GM19193 (cell line): ENCODE measurements around the gene IKBIP.

ENCODE experiments used
- POLR2A ChIP-seq: IDR thresholded peaks from 4 replicates; pipeline ENCODE4 v1.6.1; 2011; ENCODE audit not compliant: insufficient read depth, insufficient read length; ENCODE audit errors: extremely low read depth

Gene IKBIP

GRCh38 chr12:98645572-98646067, 1.0 kb upstream of the IKBIP start:
- no peak for TF ChIP-seq POLR2A

- TF ChIP-seq POLR2A = peak; percentile 41
Measured at GRCh38 chr12:98644433-98644711, 216 bp downstream of the IKBIP start.

GRCh38 chr12:98639491-98639890, 5.1 kb downstream of the IKBIP start:
- no peak for TF ChIP-seq POLR2A

- no peak for TF ChIP-seq POLR2A
Measured at GRCh38 chr12:98638009-98638408, 6.6 kb downstream of the IKBIP start.

- no peak for TF ChIP-seq POLR2A
Measured at GRCh38 chr12:98637068-98637467, 7.5 kb downstream of the IKBIP start.

GRCh38 chr12:98635657-98636323, 8.8 kb downstream of the IKBIP start:
- TF ChIP-seq POLR2A = no peak

GRCh38 chr12:98618952-98619351, 25.6 kb downstream of the IKBIP start:
- TF ChIP-seq POLR2A = no peak

GRCh38 chr12:98612696-98613334, 31.8 kb downstream of the IKBIP start:
- TF ChIP-seq POLR2A = no peak

GRCh38 chr12:98610596-98610995, 34.0 kb downstream of the IKBIP start:
- TF ChIP-seq POLR2A = no peak

- TF ChIP-seq POLR2A = no peak
Measured at GRCh38 chr12:98606359-98606988, 38.1 kb downstream of the IKBIP start.

- TF ChIP-seq POLR2A = no peak
Measured at GRCh38 chr12:98601924-98602323, 42.7 kb downstream of the IKBIP start.

GRCh38 chr12:98595243-98595988, 49.2 kb downstream of the IKBIP start:
- no peak for TF ChIP-seq POLR2A

- TF ChIP-seq POLR2A = no peak
Measured at GRCh38 chr12:98594050-98594835, 50.3 kb downstream of the IKBIP start.

GRCh38 chr12:98593351-98594049, 51.1 kb downstream of the IKBIP start, which contains the start of gene SLC25A3:
SLC25A3 (plus strand) TSS chr12:98593686; CDS start chr12:98593979, 293 bp downstream.
- peak; percentile 100 for TF ChIP-seq POLR2A
